ENCODE data around the gene MAML2.
"Not testable (repeated sequence)": the region's sequence is repeated elsewhere in the genome, so short reads cannot be mapped to it uniquely, and the experiment has no call there.

Gene MAML2

DNA sequence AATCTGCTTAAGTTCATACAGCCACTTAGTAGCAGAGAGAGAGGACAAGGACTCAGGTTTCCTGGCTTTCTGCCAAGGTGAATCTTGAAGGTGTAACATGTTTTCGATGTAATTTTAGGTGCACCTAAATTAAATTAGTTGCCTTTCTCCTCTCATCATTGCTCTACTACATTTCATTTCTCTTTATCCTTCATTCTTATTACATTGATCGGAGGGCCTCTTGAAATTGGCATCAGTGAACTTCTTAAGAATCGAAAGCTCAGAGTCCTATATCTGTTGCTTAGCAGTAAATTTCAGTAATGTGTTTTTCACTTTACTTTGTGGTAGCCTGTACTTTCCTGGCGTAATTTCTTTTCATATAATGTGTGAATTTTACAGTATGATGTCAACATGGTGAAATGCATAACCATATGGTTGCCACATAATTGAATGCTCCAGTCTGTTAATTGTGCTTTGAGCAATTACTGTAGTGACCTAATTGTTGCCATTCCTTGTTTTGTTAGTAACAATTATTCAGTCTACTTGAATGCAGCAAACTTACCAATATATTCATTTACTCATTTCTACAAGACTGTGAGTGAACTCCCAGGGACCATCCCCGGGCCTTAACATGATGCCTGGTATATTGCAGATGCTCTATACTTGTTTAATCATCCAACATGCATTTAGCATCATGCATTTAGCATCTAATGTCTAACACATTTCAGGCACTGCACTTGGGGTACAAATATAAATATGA, 138.1 kb downstream of the MAML2 start:
- peak; percentile 48 for DNase-seq

DNA sequence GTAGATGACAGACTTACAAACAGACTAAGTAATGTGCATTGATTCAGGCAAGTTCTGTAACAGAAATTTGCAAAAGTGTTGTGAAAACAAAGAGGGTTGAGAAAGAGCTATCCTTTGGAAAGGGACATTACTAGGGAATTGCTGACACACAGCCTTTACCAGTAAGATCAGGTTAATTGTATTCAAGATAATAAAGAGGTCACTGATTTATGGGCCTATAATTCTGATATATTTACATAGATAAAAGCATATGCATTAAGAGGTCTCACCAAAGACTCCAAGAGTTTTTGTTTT, 138.7 kb downstream of the MAML2 start:
- DNase-seq: no peak

- no peak for DNase-seq
Observed at GRCh38 chr11:96203567-96204365, 139.2 kb downstream of the MAML2 start.

DNA sequence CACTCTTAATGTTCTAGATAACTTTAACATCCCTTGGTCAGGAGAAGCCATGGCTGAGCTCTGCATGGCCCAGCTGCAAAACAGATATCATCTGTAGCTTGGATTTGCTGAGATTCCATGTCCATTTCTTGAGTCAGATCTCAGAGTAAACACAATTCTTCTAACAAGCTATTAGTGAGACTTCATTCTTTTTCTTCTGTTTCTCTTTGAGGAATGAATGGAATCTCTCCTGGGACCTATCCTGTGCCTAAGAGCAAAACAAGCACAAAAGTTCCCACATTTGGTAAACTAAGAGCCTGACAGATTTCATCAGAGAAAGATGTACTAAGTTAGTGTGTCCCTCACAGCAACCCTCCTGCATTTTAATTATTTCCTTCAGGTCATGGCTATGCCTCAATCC, 142.8 kb downstream of the MAML2 start:
- DNase-seq: no peak

GRCh38 chr11:96199563-96200025, 143.4 kb downstream of the MAML2 start:
- DNase-seq: peak; percentile 67

DNA sequence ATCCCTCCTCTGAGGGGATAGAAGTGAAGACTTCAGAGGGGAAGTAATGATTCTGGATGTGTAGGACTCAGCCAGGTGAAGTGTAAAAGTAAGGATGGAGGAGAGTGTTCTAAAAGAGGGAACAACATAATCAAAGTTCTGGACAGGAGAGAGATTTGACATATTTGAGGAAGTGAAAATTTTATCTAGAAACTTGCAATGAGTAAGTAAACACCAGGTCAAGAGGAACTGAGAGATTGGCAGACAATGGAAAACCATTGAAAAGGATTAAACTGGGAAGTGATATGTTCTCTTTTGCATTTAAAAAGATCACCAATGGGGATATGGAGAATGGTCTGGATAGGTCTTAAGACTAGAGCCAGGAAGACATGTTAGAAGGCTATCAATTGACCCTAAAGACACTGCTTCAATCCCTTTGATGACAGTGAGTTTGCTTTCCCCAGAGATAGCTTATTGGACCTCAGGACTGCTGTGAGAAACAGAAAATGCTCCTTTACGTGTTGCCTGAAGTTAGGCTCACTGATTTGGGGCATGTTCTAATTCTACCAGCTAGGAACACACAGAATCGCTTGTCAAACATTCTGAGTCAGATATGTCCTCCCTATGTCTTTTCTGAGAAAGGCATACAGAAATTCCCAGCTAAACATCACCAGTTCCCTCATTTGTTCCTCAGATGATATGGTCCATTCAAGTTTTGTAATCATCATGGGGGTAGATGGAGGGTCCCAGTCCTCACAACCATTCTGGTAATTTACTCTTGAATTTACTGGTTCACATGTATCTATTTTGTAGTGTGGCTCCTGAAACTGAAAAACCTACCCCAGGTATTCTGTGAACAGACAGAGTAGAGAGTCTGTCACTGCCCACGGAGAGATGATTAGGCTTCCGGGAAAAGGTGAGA, 144.9 kb downstream of the MAML2 start:
- DNase-seq: no peak

DNA sequence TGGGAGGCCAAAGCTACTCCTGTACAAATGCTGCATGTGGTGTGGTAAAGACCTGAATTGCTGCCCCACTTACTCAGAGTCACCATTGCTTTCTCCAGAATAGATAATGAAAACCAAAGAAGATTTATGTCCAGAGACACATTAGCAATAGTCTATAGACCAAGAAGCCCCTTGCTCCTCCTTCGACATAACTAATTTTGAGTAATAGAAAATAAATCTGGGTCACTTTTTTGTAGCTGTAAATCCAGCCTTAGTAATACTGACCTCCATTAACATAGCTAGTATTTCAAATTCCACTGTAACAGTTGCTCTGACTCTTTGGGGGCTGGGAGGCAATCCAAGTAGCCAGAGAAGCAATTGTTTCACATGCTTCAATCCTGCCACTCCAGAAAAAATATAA, 145.9 kb downstream of the MAML2 start:
- DNase-seq: no peak

DNA sequence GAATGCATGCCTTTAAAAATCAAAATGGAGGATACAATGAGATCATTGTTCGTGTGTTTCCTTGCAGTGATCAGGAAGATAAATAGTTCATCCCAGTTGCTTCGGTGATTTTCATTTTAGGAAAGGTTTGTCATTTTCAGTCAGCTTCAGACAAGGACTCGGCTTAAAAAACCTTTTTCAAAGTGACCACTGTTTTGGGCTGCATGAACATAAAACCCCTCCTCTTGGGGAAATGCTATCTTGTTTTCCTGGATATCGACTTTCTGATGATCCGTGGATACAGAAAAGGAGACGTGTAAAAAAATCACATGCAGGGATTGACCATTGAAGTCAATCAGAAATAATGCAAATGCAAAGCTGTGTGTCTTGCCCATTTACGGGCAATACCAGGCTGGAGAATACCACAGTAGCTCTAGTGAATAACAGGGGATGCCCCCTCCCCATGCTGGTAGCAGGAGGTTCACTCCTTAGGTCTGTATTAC, 146.8 kb downstream of the MAML2 start:
- DNase-seq: no peak

GRCh38 chr11:96195671-96196070, 147.3 kb downstream of the MAML2 start:
- DNase-seq: no peak

DNA sequence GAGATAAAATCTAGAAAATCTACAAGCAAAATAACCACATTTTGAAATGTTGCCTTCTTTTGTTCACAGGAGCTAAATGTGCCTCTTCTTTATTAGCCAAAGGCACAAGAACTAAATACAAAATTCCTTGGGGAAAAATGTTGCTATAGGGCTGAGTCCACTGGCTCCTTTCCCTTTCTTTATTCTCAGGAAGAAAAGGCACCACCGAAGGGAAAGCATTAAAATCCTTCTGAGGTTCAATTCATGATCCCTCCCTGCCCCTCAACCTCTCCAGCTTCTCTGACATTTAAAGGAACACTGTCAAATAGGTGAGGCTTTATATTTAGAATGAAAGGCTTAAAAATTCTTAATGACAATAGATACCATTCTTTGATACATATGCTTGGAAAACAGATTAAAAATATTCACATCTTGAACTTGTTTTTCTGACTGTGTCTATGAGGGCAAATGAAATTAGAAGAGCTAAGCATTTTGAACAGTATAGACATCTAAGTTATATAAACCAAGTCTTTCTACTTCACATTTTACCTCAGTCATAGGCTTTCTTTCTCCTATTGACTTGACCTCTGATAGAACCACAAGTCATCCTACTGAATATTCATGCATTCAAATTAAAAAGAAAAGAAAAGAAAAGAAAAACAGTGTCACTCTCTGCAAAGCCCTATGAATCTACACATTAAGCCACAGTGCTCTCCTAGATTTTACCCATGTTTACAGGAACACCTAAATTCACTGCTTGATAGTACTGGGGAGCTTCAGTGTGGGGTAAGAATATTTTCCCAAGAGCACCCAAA, 148.2 kb downstream of the MAML2 start:
- no peak for DNase-seq

DNA sequence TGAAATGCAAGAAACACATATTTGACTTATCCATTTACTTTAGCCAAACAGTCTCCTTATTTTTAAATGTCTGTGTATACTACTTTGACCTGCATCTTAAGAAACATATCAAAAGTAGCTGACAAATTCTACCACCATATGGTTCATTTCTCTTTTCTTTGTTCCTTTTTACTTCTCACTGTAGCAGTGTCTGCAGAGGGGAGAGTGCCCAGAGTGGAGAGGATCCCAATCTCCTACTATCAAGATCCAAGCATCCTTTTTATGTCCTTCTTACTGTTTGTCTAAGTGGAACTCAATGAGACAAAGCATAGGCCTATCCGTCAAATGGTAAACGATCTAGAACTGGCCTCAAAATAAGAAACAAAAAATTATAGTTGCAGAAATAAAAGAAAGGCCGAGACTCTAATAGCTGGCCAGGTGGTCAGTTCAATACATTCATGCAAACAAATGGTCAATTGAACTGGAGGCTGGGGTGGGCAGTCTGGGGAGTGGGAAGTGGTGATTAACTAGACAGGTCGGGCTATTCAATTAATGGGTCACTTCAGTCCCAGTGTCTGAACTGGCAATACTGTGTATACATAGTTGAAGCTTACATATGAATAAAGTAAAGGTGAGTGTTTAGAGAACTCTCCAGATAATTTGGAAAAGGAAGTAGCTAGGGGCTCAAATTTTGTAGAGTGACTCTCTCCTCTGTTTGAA, 149.1 kb downstream of the MAML2 start:
- DNase-seq: no peak

GRCh38 chr11:96191752-96192151, 151.2 kb downstream of the MAML2 start:
- no peak for DNase-seq

DNA sequence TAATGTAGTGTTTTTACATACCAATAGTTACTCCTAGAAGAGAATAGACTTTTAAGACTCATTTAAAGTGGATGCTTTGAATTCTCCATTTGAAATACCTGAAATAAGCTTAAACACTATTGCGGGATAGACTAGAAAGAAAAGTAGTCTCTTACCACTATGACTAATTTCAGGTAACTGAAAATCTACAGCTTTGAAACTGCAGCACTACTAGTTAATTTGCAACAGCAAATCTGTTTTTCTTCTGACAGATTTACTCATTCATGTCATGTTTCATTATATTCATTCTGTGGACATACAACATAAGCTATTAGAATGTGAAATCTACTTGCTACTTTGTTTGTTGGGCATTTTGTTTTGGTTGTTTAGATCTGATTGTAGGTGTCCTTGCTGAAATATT, 153.6 kb downstream of the MAML2 start:
- DNase-seq: no peak

- DNase-seq: no peak
Observed at GRCh38 chr11:96188243-96189006, 154.6 kb downstream of the MAML2 start.

DNA sequence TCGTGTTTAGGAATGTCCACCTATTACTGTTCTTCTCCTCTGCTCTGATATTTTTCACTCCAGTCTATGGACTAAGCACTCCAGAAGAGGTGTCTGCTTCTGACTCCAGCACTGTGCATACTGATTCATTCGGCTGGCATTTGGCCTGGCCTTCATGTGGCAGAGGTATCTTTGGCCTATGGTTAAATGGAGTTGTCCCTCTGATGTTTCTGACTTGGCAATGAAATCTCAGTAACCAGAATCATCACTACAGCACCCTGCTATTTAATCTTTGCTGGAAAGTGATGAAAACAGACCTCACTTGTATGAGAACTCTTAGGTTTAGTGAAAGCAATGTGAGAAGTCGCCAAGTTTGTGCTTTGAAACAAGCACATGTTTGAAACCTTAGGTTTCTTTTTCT, 155.2 kb downstream of the MAML2 start:
- no peak for DNase-seq

DNA sequence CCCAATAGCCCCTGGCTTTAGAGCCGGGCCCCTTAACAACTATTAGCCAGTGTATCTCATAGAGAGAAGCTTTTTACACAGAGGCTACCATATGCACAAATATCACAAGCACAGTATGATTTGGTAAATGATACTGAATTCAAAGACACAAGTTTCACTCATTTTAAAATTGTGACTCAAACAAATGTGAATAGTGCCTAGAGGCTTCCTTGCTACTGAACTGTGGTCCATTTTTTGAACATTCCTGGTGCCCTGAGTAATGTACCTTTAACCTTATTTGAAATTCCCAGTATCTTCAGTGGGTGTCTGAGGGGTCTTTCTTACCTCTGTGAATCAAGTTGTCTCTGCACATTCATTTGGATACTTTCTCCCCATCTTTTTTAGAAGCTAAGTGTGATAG, 156.2 kb downstream of the MAML2 start:
- DNase-seq: no peak

DNA sequence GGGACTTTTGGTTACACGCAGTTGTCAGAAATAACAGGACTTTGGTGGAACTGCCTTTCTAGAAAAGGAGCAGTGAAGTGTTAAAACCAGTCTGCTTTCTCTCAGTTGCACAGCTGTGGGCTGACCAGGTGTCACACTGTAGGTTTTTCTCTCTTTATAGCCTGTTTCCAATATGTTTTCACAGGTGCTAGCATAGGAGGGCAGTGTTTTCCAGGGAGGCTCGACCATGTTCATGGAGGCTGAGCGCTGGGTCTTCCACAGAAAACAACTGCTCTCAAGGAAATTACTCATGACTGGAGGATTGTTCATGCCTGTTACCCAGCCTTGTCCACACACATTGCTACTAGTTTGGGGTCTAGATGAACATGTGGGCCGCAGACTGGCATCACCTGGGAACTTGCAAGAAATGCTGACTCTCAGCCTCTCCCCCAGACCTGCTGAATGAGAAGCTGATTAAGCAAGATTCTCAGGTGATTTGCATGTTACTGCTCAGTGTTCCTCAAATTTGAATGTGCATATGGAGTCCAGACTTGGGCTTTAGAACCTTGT, 157.7 kb downstream of the MAML2 start:
- DNase-seq: no peak

- not testable (repeated sequence) for DNase-seq
Observed at GRCh38 chr11:96180937-96181336, 162.1 kb downstream of the MAML2 start.

GRCh38 chr11:96180341-96180740, 162.7 kb downstream of the MAML2 start:
- no peak for DNase-seq

DNA sequence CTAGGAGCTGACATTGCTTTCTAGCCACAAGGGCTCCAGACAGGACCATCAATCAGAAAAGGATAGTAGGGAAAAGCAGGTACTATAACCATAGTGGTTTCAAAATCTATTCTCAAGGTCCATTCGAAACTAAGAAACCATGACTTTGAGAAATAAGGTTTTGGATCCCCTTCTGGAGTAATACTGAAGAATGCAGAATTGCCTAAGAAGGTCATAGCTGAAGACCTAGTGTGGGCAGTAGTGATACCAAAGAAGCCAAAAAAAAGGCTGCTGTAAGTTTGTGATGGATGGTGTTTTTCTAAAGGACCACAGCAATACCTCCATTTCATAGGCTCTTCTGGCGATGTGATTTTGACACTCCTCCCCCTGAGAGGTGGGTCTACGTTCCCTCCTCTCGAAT, 163.1 kb downstream of the MAML2 start:
- DNase-seq: no peak

DNA sequence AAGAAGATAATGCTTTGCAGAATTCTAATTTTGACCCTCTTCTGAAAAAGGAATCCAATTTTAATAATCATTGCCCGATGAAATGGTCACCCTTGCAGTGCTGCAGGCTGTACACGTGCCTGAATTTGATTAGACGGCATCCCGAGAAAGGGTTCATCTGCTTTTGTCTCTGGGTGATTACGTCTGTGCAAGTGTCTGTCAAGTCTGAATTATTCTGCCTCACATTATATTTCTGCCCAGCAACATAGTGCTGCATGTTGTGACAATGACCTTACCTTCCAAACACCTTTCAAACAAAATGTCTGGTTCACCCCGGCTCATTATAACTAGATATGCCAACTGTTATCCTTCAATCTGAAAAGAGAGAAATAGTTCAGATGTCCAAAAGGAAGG, 164.1 kb downstream of the MAML2 start:
- no peak for DNase-seq
